HG03066 (cell line): ENCODE results near the gene BAZ2A.
"Not testable (repeated sequence)": the region's sequence is repeated elsewhere in the genome, so short reads cannot be mapped to it uniquely, and the experiment has no call there.

Source experiments
- ATAC-seq: cut with Tn5 transposase; IDR thresholded peaks from one replicate; pipeline ENCODE4 v1.9.1; 2021; ENCODE audit warnings: low read depth; ENCODE audit not compliant: unreplicated experiment

Gene BAZ2A

DNA sequence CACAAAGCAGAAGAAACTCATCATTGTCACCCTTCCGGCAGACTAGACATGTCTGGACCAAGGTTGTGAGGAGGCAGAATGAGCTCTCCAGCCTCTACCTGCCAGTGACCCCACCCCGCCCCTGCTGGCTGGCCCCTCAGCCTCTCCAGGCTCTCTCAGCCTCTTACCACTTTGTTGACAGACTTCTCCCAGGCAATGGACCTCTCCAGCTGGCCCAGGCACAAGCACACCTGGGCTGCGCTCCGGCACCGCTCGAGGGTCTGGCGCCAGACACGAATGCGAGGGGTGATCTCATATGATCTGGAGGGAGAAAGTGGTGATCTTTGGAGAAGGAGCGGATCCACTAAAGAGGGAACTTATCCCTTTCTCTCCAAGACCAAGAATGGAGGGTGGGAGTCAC is 30.3 kb downstream of the BAZ2A start:
- no peak for ATAC-seq

DNA sequence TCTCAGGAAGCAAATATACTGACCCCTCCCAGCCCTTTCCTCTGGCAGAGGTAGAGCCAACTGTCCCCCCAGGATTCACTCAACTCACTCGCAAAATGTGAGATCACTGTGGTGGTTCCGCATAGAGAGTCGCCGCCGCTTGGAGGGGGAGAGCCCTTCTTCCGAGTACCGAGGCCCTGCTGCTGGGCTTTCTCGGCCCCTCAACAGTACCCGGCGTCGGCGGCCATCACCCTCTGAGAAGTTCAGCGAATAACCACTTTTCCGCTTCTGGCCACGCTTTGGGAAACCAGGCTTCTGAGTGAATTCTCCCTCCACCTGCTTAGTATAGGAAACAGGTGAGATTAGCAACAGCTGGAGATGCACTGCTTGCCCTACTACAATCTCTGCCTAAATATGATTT is 31.1 kb downstream of the BAZ2A start:
- no peak for ATAC-seq

DNA sequence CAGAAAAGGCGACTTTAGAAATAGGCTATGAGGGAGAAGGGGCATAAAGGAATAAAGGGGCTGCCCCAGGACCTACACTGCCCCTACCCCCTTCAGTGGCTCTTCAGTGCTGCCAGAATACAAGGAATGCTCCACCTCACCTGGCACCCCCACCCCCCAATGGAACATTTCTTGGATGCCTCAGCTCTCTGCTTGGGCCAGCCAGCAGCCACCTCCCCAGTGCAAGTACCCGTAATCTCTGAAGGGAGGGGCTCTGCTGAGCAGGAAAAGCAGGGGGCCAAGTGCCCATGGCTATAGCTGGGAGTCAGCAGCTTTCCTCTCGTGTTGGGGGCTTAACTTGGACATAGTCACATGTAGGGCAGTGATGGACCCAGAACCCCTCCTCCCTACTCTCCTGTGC is 33.3 kb downstream of the BAZ2A start:
- ATAC-seq = no peak

DNA sequence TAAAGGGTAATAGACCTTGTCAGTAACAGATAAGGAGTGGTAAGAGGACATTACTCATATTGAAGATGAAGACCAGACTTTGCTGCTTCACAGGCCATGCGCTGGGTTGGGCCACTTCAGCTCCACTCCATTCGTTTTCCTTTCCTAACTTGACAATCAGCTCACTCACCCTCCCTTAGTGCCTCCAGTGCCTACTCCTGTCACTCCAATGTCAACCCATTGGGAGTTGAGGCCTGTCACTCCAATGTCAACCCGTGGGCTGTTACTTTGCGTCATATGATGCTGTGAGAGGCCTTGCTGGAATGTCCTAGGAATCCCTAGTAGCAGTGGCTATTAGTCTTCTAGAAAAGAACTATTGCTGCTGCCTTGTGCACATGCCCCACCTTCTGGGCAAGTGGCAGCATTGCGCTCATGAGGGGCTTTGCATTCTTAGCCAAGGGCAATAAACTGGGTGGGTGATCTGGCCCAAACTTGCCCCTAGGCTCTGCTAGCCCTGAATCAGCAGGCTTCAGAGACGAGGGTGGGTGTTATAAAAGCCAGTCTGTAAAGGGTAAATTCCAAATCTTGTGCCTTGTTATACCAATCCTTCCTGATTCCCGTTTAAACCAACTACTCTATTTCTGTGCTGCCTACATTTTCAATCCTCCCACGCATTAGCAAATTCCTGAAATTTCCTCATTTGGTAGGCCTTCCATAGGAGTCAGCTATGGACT is 36.1 kb downstream of the BAZ2A start:
- no peak for ATAC-seq

DNA sequence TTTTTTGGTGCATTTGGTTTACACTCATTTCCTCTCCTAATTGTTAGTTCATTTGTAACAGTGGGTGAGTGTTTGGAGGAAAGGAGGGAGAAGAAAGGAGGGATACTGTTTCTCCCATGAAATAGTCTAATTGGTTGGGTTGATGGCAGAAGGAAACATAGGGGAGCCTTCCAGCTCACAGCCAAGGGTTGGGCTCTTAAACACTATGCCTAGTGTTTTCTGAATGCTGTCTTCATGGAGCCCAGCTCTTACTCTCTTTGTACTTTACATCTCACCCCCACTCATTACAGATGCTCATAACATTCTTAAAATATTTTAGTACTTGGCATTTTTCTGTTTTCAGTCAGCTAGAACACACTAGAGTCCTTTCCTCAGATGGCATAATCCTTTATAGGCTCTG is 38.2 kb downstream of the BAZ2A start:
- ATAC-seq = no peak

DNA sequence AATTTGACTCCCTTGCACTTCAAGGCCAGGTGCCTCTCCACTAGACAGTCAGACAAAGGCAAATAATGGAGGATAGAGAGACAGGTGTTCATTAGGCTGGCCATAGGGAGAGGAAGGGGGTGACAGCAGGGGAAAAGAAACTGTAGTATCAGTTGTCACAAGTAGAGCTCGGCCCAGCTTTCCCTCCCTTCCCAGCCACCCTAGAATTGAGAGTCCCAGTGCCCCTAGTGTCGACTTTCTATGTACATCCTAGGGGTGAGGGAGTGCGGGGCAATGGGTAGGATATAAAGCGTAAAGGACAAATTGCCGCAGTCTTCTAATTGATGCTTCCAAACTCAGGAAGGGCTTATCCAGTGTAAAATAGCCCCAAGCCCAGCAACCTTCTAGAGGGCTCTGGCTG is 39.0 kb downstream of the BAZ2A start:
- no peak for ATAC-seq

DNA sequence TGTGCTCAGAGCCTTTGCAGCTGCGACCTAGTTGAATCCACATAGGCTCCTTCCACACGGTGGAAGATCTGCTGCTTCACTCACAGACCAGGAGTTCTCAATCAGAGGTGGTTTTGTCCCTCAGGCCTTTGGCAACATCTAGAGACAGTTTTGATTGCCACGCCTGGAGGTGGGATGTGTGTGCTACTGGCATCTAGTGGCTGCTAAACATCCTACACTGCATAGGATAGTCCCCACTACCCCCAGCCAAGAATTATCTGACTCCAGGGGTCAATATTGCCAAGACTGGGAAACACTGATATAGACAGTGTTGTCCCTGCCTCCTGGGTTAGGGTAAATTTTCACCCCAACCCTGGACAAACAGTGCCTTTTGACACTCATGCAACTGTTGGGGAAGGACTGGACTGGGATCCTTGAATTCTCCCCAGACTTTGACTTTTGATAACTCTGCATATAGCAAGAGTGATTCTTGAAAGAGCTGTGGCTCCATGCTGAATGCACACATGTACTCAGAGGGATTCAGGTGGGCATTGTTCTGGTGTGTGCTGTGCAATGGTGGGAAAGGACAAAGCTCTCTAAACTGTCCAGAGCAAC is 39.8 kb downstream of the BAZ2A start:
- ATAC-seq = no peak

DNA sequence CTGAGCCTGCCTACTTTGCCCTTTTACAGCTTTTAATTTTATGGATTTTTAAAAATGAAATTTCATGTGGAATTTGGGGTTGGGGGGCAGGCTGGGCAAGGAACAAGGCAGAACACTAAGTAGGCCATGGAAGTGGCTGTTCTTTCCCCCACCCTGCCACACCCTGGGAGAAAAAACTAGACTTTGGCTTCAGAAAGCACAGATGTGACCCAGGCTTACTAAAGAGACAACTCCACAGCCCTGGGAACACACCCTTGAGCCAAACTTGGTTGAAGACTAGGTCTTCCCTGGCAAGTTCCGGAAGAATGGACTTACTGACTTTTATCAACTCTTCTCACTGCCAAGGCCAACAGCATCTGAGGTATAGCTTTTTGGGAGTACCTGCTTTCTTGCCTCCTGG is 40.3 kb downstream of the BAZ2A start:
- no peak for ATAC-seq

DNA sequence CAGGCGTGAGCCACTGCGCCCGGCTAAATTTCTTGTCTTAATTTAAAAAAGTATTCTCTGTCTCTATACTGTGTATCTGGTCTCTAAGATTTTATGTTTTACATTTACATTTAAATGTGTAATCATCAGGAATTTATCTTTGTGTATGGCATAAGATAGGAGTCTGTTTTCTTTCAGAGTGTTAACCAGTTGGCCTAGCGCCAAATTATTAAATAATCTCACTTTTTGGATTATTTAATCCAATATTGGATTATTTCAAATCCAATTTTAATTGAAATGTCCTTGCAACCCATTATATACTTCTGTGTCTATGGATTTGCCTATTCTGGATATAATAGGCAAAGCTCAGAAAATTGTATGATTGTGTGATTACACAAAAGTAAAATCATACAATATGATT is 45.0 kb downstream of the BAZ2A start:
- ATAC-seq = no peak

DNA sequence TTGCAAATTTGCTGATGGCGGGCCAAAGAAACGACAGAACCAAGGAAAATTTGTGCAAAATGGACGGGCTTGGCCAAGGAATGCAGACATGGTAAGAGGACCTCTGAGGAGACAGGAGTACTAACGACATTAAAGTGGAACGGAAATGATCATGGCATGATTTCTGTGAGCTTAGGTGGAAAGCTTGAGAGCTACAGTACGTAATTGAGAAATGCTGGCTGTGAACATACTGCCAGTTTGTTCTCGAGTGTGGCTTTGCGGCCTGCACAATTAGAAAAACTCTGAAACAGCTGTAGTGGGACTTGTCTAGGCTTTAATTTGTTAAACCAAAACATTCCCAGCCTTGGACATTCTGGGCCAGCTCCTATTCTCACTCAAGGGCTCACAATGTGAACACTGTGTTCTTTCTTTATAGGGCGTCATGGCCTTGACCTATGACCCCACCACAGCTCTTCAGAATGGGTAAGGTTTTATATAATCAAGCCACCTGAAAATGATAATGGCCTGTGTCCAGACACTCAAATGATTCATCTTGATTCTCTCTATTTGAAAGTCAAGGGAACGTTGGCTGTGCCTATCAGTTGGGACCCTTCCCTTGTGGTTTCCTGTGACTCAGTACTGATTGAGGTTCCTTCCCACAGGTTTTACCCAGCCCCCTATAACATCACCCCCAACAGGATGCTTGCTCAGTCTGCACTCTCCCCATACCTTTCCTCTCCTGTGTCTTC is 48.5 kb downstream of the BAZ2A start:
- no peak for ATAC-seq

DNA sequence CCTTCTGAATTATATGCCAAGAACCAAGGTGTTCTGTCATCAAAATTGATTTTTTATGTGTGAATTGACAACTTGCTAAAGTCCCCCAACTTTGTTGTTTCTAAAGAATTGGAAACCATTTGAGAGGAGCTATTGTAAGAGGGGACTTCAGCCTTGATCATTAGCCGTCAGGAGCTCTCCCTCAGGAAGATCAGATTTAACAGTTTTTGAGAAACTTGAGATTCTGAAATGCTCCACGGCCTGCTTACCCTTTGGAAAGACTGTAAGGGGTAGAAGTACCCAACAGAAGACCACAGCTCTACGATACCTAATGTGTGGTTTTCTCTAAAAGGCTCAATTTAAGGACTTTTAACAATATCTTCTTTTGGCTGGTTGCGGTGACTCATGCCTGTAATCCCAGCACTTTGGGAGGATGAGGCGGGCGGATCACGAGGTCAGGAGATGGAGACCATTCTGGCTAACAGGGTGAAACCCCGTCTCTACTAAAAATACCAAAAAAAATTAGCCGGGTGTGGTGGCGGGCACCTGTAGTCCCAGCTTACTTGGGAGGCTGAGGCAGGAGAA is 51.1 kb downstream of the BAZ2A start:
- no peak for ATAC-seq

DNA sequence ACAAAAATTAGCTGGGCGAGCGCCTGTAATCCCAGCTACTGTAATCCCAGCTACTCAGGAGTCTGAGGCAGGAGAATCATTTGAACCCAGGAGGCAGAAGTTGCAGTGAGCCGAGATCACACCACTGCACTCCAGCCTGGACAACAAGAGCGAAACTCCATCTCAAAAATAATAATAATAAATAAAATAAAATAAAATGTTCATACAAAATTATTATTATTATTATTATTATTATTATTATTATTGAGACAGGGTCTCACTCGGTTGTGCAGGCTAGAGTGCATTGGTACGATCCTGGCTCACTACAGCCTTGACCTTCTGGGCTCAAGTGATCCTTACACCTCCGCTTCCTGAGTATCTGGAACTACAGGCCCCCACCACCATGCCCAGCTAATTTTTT is 52.9 kb downstream of the BAZ2A start:
- ATAC-seq = not testable (repeated sequence)

DNA sequence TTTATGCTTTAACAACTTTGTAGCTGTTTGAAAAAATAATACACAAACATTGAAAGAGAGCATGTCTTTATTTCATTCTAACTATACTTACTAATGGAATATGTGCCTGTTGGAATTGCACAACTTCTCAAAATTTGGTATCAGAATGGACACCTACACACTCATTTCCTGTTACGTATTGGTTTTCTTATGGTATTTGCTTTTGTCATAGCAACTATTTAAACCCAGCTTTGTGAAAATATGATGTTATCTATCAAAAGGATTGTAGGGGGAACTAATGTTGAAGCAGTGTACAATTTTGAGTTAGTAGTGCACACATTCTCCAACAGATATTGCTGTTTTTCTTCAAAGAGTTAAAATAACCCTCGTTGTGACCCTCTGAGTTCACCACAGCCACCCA is 55.9 kb downstream of the BAZ2A start:
- ATAC-seq = no peak

DNA sequence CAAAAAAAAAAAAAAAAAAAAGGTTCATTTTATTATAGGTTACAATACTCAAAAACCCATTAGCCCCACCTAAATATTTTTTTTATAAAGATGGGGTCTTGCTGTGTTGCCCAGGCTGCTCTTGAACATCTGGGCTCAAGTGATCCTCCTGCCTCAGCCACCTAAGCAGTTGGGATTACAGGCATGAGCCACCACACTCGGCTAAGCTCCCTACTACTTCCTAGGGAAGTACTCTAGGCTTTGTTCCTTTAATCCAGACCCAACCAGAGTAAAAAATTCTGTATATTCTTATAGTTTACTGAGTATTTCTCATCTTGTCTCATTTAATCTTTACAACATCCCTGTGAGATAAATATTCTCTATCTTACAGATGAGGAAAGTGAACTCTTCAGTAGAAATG is 57.8 kb downstream of the BAZ2A start:
- no peak for ATAC-seq

DNA sequence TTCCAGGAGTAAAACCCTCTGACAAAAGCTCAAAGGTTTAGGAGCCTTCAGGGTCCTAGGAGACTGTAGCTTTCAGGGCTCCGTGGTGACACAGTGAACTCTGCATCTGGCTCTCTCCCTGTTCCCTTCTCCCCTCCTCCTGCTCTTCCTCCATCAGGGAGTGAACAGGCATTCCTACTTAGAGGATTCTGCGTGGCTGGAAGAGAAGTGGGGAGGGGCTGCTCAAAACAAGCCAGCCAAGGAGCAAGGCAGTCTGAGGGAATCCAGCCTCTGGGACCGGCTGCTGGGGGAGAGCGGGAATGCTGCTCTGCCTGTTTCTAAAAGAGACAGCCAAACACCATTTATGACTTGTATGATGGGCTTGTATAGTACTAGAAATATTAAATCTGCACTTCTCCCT is 59.0 kb downstream of the BAZ2A start:
- ATAC-seq = no peak

DNA sequence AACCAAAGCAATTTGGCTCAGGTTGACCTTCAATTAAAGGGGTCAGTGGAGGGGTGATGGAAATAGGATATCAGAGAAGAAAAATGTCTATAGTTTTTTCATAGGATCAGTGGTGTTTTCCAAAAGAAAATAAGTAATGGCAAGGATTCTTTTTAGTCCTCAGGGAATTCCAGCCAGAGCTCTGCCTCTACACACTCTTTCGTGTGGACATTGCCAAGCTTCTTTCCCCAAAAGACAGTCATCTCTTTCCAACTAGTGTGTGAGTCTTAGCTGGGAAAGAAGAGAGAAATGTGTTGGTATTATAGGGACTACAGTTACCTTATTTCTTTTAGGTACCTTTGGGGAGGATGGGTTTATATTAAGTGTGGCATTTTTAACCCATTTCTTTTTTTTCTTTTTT is 62.0 kb downstream of the BAZ2A start:
- no peak for ATAC-seq

DNA sequence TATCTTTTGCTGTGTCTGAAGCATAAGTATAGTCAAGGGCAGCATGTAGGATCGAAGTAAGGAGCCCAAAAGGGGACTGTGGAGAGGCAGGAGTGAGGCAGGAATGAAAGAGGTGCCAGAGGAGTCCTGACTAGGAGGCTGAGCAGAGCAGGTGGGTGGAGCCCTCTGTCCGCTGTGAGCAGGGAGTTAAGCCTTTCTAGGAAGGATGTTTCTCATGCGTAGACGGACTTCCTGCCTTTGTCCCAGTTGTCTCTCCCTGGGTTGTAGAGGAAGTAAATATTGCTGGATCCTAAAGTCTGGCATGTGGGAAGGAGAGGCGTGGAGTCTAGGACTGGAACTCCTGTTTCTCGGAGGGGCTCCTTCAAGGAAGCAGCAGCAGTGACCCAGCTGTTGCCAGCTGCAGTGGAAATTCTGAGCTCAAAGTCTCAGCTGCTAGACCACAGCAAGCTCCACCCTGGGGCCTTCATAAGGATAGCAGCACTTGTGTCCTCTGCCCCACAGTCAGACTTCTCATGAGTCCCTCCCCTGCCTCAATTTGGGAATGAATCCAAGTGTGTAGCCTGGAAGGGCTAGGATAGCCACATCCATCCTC is 64.5 kb downstream of the BAZ2A start:
- ATAC-seq = peak; percentile 77

DNA sequence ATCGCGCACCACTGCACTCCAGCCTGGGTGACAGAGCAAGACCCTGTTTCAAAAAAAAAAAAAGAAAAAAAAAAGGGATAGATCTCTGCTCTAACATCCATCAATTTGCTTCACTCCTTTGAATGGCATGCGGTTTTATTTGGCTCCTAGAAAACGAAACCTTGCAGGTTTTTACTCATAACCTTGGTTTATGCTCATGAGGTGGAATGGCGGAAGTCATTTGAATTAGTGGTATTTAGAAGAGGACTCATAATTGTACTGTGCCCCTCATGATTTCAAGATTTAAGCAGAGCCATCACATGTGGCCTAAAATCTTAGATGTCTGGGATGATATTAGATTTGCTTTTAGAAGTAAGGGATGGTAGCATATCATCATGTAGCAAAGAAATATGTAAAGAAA is 79.1 kb downstream of the BAZ2A start:
- ATAC-seq = no peak

DNA sequence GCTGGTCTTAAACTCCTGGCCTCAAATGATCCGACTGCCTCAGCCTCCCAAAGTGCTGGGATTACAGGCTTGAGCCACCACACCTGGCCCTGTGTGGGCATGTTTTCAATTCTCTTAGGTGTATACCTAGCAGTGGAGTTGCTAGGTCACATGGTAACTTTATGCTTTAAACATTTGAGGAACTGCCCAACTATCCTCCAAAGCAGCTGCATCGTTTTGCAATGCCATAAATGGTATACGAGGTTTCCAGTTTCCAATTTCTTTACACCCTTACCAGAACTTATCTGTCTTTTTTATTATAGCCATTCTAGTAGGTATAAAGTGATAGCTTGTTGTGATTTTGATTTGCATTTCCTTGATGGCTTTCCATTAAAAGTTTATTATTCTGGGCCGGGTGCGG is 83.4 kb downstream of the BAZ2A start:
- no peak for ATAC-seq
